Activated T-cell treated with anti-CD3 and anti-CD28 coated beads for 24 hours (primary cell): Measurements from ENCODE around the gene DGKH.
A peak's percentile ranks its signal among the peaks of the same experiment; 100 is the strongest.
"Not testable (repeated sequence)": the region's sequence is repeated elsewhere in the genome, so short reads cannot be mapped to it uniquely, and the experiment has no call there.

ENCODE experiments used
- DNase-seq: peaks from one replicate; pipeline ENCODE4 v3.0.0-alpha.2; 2020; ENCODE audit warnings: low read depth

Gene DGKH

GRCh38 chr13:42110410-42111155 lies 62.1 kb downstream of the DGKH start:
- peak; percentile 36 for DNase-seq

GRCh38 chr13:42112864-42113263 lies 64.4 kb downstream of the DGKH start:
- DNase-seq, result no peak

GRCh38 chr13:42113478-42113877 lies 65.0 kb downstream of the DGKH start:
- DNase-seq, result no peak

GRCh38 chr13:42114278-42114677 lies 65.8 kb downstream of the DGKH start:
- no peak for DNase-seq

GRCh38 chr13:42114912-42115311 lies 66.5 kb downstream of the DGKH start:
- no peak for DNase-seq

- DNase-seq, result no peak
These were observed 67.8 kb downstream of the DGKH start for GRCh38 chr13:42116225-42116624.

GRCh38 chr13:42119041-42119440 lies 70.6 kb downstream of the DGKH start:
- no peak for DNase-seq

- no peak for DNase-seq
These were observed 71.4 kb downstream of the DGKH start for GRCh38 chr13:42119875-42120274.

- no peak for DNase-seq
These were observed 75.2 kb downstream of the DGKH start for GRCh38 chr13:42123600-42123999.

- DNase-seq, result no peak
These were observed 76.6 kb downstream of the DGKH start for GRCh38 chr13:42125046-42125445.

GRCh38 chr13:42127047-42127446 lies 78.6 kb downstream of the DGKH start:
- DNase-seq, result no peak

GRCh38 chr13:42129033-42129432 lies 80.6 kb downstream of the DGKH start:
- no peak for DNase-seq

GRCh38 chr13:42136518-42136917 lies 88.1 kb downstream of the DGKH start:
- no peak for DNase-seq

- no peak for DNase-seq
These were observed 89.5 kb downstream of the DGKH start for GRCh38 chr13:42137856-42138537.

GRCh38 chr13:42140494-42140893 lies 92.0 kb downstream of the DGKH start:
- no peak for DNase-seq

- DNase-seq, result not testable (repeated sequence)
These were observed 92.6 kb downstream of the DGKH start for GRCh38 chr13:42141052-42141451.

GRCh38 chr13:42146359-42146758 lies 97.9 kb downstream of the DGKH start:
- DNase-seq, result no peak

- no peak for DNase-seq
These were observed 100.1 kb downstream of the DGKH start for GRCh38 chr13:42148538-42148937.

- DNase-seq, result no peak
These were observed 100.7 kb downstream of the DGKH start for GRCh38 chr13:42149136-42149535.

- DNase-seq, result no peak
These were observed 103.3 kb downstream of the DGKH start for GRCh38 chr13:42151781-42152180.

- DNase-seq, result no peak
These were observed 104.0 kb downstream of the DGKH start for GRCh38 chr13:42152495-42152894.

GRCh38 chr13:42153199-42154113 lies 105.0 kb downstream of the DGKH start:
- DNase-seq, result no peak

- no peak for DNase-seq
These were observed 106.8 kb downstream of the DGKH start for GRCh38 chr13:42155251-42155650.
